ENCODE measurements around the gene TAF9B.
"Not testable (repeated sequence)": the region's sequence is repeated elsewhere in the genome, so short reads cannot be mapped to it uniquely, and the experiment has no call there.

TAF9B gene

DNA sequence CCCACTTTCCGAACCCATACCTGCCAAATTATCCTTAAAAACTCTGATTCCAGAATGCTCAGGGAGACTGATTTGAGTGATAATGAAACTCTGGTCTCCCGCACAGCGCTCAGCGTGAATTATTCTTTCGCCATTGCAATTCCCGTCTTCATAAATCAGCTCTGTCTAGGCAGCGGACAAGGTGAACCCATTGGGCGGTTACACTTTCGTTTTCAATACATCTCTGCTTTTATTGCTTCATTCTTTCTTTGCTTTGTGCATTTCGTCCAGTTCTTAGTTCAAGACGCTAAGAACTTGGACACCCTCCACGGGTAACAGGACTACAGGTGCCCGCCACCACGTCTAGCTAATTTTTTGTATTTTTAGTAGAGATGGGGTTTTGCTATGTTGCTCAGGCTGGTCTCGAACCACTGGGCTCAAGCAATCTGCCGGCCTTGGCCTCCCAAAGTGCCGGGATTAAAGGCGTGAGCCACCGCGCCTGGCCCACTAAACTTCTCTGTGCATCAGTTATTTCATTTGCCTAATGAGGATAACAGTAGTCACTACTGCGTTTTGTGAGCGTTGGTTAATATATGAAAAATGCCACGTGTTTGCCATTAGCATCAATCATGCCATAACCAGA lies 36.3 kb downstream of the TAF9B start:
- Mint-ChIP-seq H3K9me3 (no peaks in the 10 kb centered on the region), H3K27me3 (no peaks in the 10 kb centered on the region), H3K4me3 (peak overlapping the region; percentile 96), H3K27ac (peak overlapping the region; percentile 85), H3K4me1 (ENCODE audit: low read depth) (peaks cover 35% of the 10 kb centered on the region), H3K36me3 (ENCODE audit: low read depth) (peaks cover 33% of the 10 kb centered on the region)

DNA sequence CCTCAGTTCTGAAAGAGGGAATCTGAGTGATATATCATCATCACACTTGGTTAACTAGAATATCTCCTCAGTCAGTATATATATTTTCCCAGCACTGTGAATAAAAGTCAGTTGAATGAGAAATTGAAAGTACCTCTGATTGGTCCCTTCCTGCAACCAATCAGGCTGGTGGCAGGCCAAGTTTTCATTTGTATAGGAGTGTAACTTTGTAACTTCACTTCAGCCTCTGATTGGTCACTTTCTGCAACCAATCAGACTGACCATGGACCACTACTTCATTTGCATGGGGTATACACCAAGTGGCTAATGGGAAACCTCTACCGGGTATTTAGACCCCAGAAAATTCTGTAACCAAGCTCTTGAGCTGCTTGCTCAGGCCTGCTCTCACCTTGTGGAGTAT lies 37.4 kb downstream of the TAF9B start:
- Mint-ChIP-seq H3K36me3 (ENCODE audit: low read depth) (peaks cover 24% of the 10 kb centered on the region), H3K27ac (no peak overlapping the region), H3K4me1 (ENCODE audit: low read depth) (peaks cover 25% of the 10 kb centered on the region), H3K4me3 (no peak overlapping the region), H3K27me3 (no peaks in the 10 kb centered on the region), H3K9me3 (no peaks in the 10 kb centered on the region)

DNA sequence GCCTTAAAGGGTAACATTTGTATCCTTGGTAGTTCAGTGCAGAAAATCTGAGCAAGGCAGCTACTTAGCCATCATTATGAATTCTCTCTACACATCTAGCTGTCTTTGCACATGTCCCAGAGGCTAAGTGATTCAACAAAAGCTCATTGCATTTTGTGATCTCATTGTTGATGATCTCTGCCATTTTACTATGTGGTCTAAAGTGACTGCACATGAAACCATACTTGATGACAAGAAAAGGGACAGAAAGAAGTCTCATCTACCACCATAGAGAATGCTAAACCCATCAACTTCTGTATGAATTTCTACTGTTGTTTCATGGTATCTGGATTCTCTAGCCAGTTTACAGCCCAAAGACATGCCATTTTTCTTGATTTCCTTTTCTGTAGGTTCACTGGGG lies 41.3 kb downstream of the TAF9B start:
- Mint-ChIP-seq H3K4me1 (ENCODE audit: low read depth) (peaks cover 13% of the 10 kb centered on the region), H3K9me3 (no peaks in the 10 kb centered on the region), H3K27ac (no peak overlapping the region), H3K36me3 (ENCODE audit: low read depth) (no peaks in the 10 kb centered on the region), H3K27me3 (no peaks in the 10 kb centered on the region), H3K4me3 (no peak overlapping the region)

DNA sequence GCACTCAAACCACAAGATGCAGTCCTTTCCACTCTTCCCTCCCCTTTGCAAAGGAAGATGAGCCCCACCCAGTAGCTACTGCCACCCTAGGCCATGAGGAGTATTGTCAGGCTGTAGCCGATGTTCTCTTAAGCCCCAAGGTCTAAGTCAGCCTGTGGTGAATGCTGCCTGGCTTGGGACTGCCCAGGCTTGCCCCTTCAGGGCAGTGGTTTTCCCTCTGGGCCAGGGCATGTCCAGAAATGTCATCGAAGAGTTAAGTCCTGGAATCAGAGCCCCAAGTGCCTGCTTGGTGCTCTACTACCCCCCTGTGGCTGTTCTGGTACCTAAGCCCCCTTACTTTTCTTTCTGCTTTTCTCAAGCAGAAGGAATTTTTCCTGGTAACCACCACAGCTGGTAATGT lies 47.2 kb downstream of the TAF9B start:
- Mint-ChIP-seq H3K27ac (no peak overlapping the region), H3K27me3 (no peaks in the 10 kb centered on the region), H3K36me3 (ENCODE audit: low read depth) (no peaks in the 10 kb centered on the region), H3K9me3 (peaks cover 4% of the 10 kb centered on the region), H3K4me3 (no peak overlapping the region), H3K4me1 (ENCODE audit: low read depth) (no peaks in the 10 kb centered on the region)

DNA sequence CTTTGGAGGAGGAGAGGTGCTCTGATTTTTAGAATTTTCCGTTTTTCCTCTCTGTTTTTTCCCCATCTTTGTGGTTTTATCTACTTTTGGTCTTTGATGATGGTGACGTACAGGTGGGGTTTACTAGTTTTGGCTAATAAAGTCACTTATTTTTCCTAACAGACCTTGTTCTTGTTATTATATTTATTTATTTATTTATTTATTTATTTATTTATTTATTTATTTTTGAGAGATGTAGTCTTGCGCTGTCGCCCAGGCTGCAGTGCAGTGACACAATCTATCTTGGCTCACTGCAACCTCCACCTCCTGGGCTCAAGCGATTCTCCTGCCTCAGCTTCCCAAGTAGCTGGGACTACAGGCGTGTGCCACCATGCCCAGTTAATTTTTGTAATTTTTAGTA lies 58.0 kb downstream of the TAF9B start:
- H3K4me3 Mint-ChIP-seq; H3K36me3 Mint-ChIP-seq (ENCODE audit: low read depth); H3K27ac Mint-ChIP-seq; H3K4me1 Mint-ChIP-seq (ENCODE audit: low read depth); H3K27me3 Mint-ChIP-seq; H3K9me3 Mint-ChIP-seq: not testable (repeated sequence)
